Measurements from ENCODE around the gene TYK2. TPM values are rescaled to one million over a fixed set of nuclear protein-coding genes. Genes with fewer than 3 reads are reported as not detected.

Gene TYK2
- total RNA-seq, 1 donor from 2014 or later, result 115 TPM

- Histone ChIP-seq H3K27ac (no peak overlapping the region), H3K9me3 (no peaks in the 10 kb centered on the region), H3K4me3 (no peak overlapping the region), H3K36me3 (no peaks in the 10 kb centered on the region), H3K4me1 (peaks cover 34% of the 10 kb centered on the region), H3K27me3 (no peaks in the 10 kb centered on the region)
- no peak for DNase-seq (ENCODE audit: extremely low spot score in 2 of 2)
- intact Hi-C loops (cut with DNase I), result no loop called here
- TF ChIP-seq CTCF (IDR thresholded peaks at IDR 0.05) (no peak), POLR2AphosphoS5 (IDR thresholded peaks at IDR 0.05; ENCODE audit: insufficient read depth in 1 of 2, low read depth in 1 of 2) (no peak), POLR2A (IDR thresholded peaks at IDR 0.05) (no peak)
These were observed 25.8 kb upstream of the TYK2 start for GRCh38 chr19:10406191-10406590.

GRCh38 chr19:10404888-10405820, 24.8 kb upstream of the TYK2 start:
- no peaks in the 10 kb centered on the region for H3K36me3 ChIP-seq
- no peaks in the 10 kb centered on the region for H3K9me3 ChIP-seq
- no peak for TF ChIP-seq CTCF (IDR thresholded peaks at IDR 0.05)
- intact Hi-C loops (cut with DNase I), result loop anchor here (5.0 kb wide), 1 partner anchor 162 kb away; the partner anchor contains the start of genes CDKN2D and KRI1
- no peak overlapping the region for H3K27ac ChIP-seq
- peaks cover 45% of the 10 kb centered on the region for H3K4me1 ChIP-seq
- peak overlapping the region; percentile 90 to 97 for H3K4me3 ChIP-seq
- no peak for DNase-seq (ENCODE audit: extremely low spot score in 2 of 2)
- H3K27me3 ChIP-seq, result no peaks in the 10 kb centered on the region

- H3K4me1 ChIP-seq, result peaks cover 53% of the 10 kb centered on the region
- no peaks in the 10 kb centered on the region for H3K9me3 ChIP-seq
- H3K27me3 ChIP-seq, result no peaks in the 10 kb centered on the region
- H3K4me3 ChIP-seq, result peak within 1 kb of the TSS; percentile 90 to 97
- H3K27ac ChIP-seq, result peak within 1 kb of the TSS; percentile 67
- DNase-seq (ENCODE audit: extremely low spot score in 2 of 2), result peak in 1 of 2 donors; percentile 95
- no peaks in the 10 kb centered on the region for H3K36me3 ChIP-seq
- TF ChIP-seq CTCF (IDR thresholded peaks at IDR 0.05), result no peak
- peak in 1 of 2 donors; percentile 77 for TF ChIP-seq POLR2A (IDR thresholded peaks at IDR 0.05)
- peak; percentile 88 to 92 for TF ChIP-seq POLR2AphosphoS5 (IDR thresholded peaks at IDR 0.05; ENCODE audit: insufficient read depth in 1 of 2, low read depth in 1 of 2)
- intact Hi-C loops (cut with DNase I), result loop anchor here (5.0 kb wide), 1 partner anchor 164 kb away; the partner anchor contains the start of genes CDKN2D and KRI1
These were observed 23.0 kb upstream of the TYK2 start, which contains the start of gene CDC37 for GRCh38 chr19:10403137-10404021. Gene CDC37 (minus strand): TSS chr19:10403542. CDS start chr19:10403479, 63 bp downstream.

GRCh38 chr19:10402441-10403038, 22.2 kb upstream of the TYK2 start:
- Histone ChIP-seq H3K27ac (peak overlapping the region; percentile 67), H3K9me3 (no peaks in the 10 kb centered on the region), H3K36me3 (no peaks in the 10 kb centered on the region), H3K4me3 (peak overlapping the region; percentile 90 to 97), H3K4me1 (peaks cover 53% of the 10 kb centered on the region), H3K27me3 (no peaks in the 10 kb centered on the region)
- no peak for DNase-seq (ENCODE audit: extremely low spot score in 2 of 2)
- intact Hi-C loops (cut with DNase I), result loop anchor here (5.0 kb wide), 1 partner anchor 165 kb away; the partner anchor contains the start of genes CDKN2D and KRI1
- TF ChIP-seq POLR2AphosphoS5 (IDR thresholded peaks at IDR 0.05; ENCODE audit: insufficient read depth in 1 of 2, low read depth in 1 of 2), result no peak
- TF ChIP-seq POLR2A (IDR thresholded peaks at IDR 0.05), result no peak
- no peak for TF ChIP-seq CTCF (IDR thresholded peaks at IDR 0.05)
